ENCODE data around the gene CCDC171.

CCDC171 gene

GRCh38 chr9:16004613-16005012, 451.8 kb downstream of the CCDC171 start:
- DNase-seq, result no peak

- DNase-seq, result no peak
Observed at GRCh38 chr9:16010221-16010620, 457.4 kb downstream of the CCDC171 start.

DNA sequence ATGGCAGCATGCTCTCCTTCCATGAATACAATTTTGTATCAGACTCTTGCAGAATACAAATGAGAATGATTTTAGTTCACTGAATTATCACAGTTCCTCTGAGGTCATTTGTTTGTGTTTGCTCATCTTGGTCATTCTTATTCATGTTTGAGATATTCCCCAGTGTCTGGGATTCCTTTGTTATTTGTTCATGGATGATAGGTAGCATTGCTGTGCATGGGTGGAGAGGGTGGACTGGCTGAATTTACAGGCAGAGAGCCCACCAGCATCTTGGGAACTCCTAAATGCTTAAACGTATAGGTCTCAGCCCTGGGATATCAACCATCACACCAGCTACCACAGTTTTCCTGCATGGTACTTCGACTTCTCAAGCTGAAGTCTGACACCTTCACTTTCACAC, 459.8 kb downstream of the CCDC171 start:
- no peak for DNase-seq

DNA sequence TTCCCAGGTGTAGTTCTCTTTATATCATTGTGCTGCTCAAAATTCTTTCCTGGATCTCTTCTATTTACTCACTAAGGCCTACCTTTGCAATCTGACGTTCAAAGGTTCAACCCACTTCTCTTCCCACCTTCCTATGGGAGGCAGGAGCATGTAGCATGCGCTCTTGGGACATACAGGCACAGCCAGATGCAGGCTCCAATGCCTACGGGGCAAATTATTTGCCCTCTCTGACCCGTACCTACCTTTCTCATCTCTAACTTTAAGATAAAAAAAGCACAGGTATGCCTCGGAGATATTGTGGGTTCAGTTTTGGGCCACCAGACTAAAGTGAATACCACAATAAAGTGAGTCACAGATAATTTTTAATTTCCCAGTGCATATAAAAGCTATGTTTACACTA, 460.5 kb downstream of the CCDC171 start:
- DNase-seq, result no peak

- no peak for DNase-seq
Observed at GRCh38 chr9:16013826-16014225, 461.0 kb downstream of the CCDC171 start.

DNA sequence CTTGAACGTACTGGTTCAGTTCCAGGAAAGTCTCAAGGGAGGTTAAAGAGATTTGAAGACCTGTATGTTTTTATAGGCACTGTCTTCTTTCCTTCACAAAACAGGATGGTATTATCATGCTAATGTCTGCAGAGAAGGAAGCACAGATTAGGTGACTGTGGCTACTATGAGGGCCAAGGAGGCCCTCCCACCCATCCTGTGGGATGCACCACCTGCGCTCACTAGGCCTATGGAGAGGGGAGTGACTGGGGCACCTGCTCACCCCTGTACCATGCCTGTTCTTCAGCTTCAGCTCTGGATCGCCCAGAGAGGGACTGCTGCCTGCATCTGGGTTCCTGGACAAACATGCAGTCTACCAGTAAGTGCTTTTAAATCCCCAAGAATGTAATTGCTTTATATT, 469.4 kb downstream of the CCDC171 start:
- no peak for DNase-seq

DNA sequence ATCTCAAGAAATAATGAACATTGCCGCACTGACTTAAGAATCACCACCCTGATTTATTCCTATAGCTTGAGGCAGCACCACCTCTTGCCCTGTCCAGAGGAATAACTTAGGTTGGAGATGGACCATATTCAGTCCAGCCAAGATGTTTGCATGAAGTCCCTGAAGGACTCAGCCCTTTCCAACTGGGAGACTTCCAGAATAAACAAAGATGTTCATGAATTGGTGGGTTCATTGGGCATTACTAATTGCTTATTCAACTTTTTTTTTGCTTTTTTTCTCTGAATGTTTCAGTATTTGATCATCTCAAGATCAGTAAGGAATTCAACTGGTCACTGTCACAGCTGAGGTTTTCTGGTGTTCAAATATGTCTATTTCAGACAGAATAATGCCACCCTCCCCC, 470.6 kb downstream of the CCDC171 start:
- DNase-seq, result no peak
